Esophagus (tissue), 2 donors: ENCODE data around the gene B4GALT2. TPM values are rescaled to one million over a fixed set of nuclear protein-coding genes. Genes with fewer than 3 reads are reported as not detected.

Experiments
- H3K27ac ChIP-seq, 2 donors: one replicate each; pipeline ENCODE4 v1.5.1; 2013; ENCODE audit warnings: low read depth in 2 of 2, mild to moderate bottlenecking in 2 of 2, inconsistent platforms in 1 of 2, low read length in 1 of 2, moderate library complexity in 1 of 2
- H3K27me3 ChIP-seq, 2 donors: one replicate each; pipeline ENCODE4 v1.6.1; 2013; ENCODE audit warnings: low read length in 2 of 2, control low read depth in 1 of 2, mild to moderate bottlenecking in 1 of 2; ENCODE audit not compliant: insufficient read depth in 2 of 2, control insufficient read depth in 1 of 2
- H3K36me3 ChIP-seq, 2 donors: one replicate each; pipeline ENCODE4 v1.6.1; 2013; ENCODE audit warnings: low read length in 1 of 2; ENCODE audit not compliant: control insufficient read depth in 2 of 2, insufficient read depth in 2 of 2
- H3K4me1 ChIP-seq, 2 donors: one replicate each; pipeline ENCODE4 v1.6.1; 2013; ENCODE audit warnings: low read length in 1 of 2; ENCODE audit not compliant: control insufficient read depth in 2 of 2, insufficient read depth in 2 of 2
- H3K4me3 ChIP-seq, 2 donors: one replicate each; pipeline ENCODE4 v1.5.1; 2013; ENCODE audit warnings: low read length in 2 of 2, mild to moderate bottlenecking in 2 of 2, low read depth in 1 of 2, moderate library complexity in 1 of 2
- H3K9me3 ChIP-seq, 2 donors: one replicate each; pipeline ENCODE4 v1.6.1; 2013; ENCODE audit warnings: mild to moderate bottlenecking in 2 of 2, low read depth in 1 of 2, low read length in 1 of 2, moderate library complexity in 1 of 2; ENCODE audit not compliant: control insufficient read depth in 2 of 2, insufficient read depth in 1 of 2
- WGBS, 2 donors: extraction: QIAGEN DNeasy Blood & Tissue Kit; methylation state at CpG; one replicate each; pipeline ENCODE4 v1.1.7; 2013; 5-methylcytosine and 5-hydroxymethylcytosine counted together
- polyA plus RNA-seq, 2 donors: library from polyadenylated mRNA; stranded (reverse); fragments of 200-250 nt; gene quantifications; one replicate each; pipeline ENCODE4 v1.2.3, GENCODE V29; 2013
- donor health status: healthy with polysubstance abuse.
- donor health status: Bipolar disorder and iron deficiency.

Gene B4GALT2
- polyA plus RNA-seq, 2 donors = 22.7 to 30.6 TPM

GRCh38 chr1:43975249-43975961 lies 3.6 kb upstream of the B4GALT2 start:
- Histone ChIP-seq H3K4me3 (peak overlapping the region; percentile 72 to 92), H3K4me1 (peaks cover 16 to 35% of the 10 kb centered on the region in 2 donors), H3K9me3 (no peaks in the 10 kb centered on the region), H3K27ac (peak overlapping the region; percentile 91 to 97), H3K36me3 (peaks cover 5 to 24% of the 10 kb centered on the region in 2 donors), H3K27me3 (no peaks in the 10 kb centered on the region)
- 1 to 3% methylated on average over 31 to 34 of the region's 34 CpGs for WGBS, 2 donors

GRCh38 chr1:43976045-43976444 lies 3.0 kb upstream of the B4GALT2 start:
- Histone ChIP-seq H3K4me3 (peak overlapping the region; percentile 72 to 92), H3K27ac (peak overlapping the region in 1 of 2 donors; percentile 10)

GRCh38 chr1:43976890-43977289 lies 2.1 kb upstream of the B4GALT2 start:
- H3K27ac ChIP-seq = no peak overlapping the region
- H3K4me1 ChIP-seq = peaks cover 18 to 40% of the 10 kb centered on the region in 2 donors
- WGBS, 2 donors = 89 to 93% methylated on average over 8 of the region's 8 CpGs
- no peaks in the 10 kb centered on the region for H3K9me3 ChIP-seq
- H3K36me3 ChIP-seq = peaks cover 5 to 25% of the 10 kb centered on the region in 2 donors
- no peaks in the 10 kb centered on the region for H3K27me3 ChIP-seq
- H3K4me3 ChIP-seq = no peak overlapping the region

More at GRCh38 chr1:43976045-43976444, 3.0 kb upstream of the B4GALT2 start:
- Histone ChIP-seq H3K36me3 (peaks cover 5 to 24% of the 10 kb centered on the region in 2 donors), H3K27me3 (no peaks in the 10 kb centered on the region), H3K4me1 (peaks cover 16 to 35% of the 10 kb centered on the region in 2 donors), H3K9me3 (no peaks in the 10 kb centered on the region)
- 77 to 81% methylated on average over 4 of the region's 4 CpGs for WGBS, 2 donors

- H3K4me3 ChIP-seq = no peak overlapping the region
- WGBS, 2 donors = 82 to 93% methylated on average over 9 of the region's 9 CpGs
- H3K4me1 ChIP-seq = peaks cover 18 to 44% of the 10 kb centered on the region in 2 donors
- H3K36me3 ChIP-seq = peaks cover 5 to 21% of the 10 kb centered on the region in 2 donors
- no peaks in the 10 kb centered on the region for H3K9me3 ChIP-seq
- no peaks in the 10 kb centered on the region for H3K27me3 ChIP-seq
- H3K27ac ChIP-seq = no peak overlapping the region
These were observed 1.4 kb upstream of the B4GALT2 start for GRCh38 chr1:43977376-43978263.

GRCh38 chr1:43978264-43978550 lies 803 bp upstream of the B4GALT2 start:
- no peak overlapping the region for H3K27ac ChIP-seq
- 55 to 73% methylated on average over 5 of the region's 5 CpGs for WGBS, 2 donors

GRCh38 chr1:43979261-43979527 lies 184 bp downstream of the B4GALT2 start:
- 0 to 1% methylated on average over 6 to 45 of the region's 45 CpGs for WGBS, 2 donors
- Histone ChIP-seq H3K9me3 (no peaks in the 10 kb centered on the region), H3K4me1 (peaks cover 18 to 45% of the 10 kb centered on the region in 2 donors), H3K36me3 (peaks cover 5 to 23% of the 10 kb centered on the region in 2 donors), H3K4me3 (peak overlapping the region; percentile 57 to 74), H3K27ac (peak overlapping the region; percentile 43 to 57), H3K27me3 (no peaks in the 10 kb centered on the region)

More at GRCh38 chr1:43978264-43978550, 803 bp upstream of the B4GALT2 start:
- peaks cover 5 to 19% of the 10 kb centered on the region in 2 donors for H3K36me3 ChIP-seq
- peaks cover 18 to 45% of the 10 kb centered on the region in 2 donors for H3K4me1 ChIP-seq
- no peaks in the 10 kb centered on the region for H3K27me3 ChIP-seq
- H3K9me3 ChIP-seq = no peaks in the 10 kb centered on the region
- no peak overlapping the region for H3K4me3 ChIP-seq

GRCh38 chr1:43979528-43980254 lies 681 bp downstream of the B4GALT2 start:
- 2% methylated on average over 36 to 45 of the region's 45 CpGs for WGBS, 2 donors
- Histone ChIP-seq H3K36me3 (peaks cover 6 to 27% of the 10 kb centered on the region in 2 donors), H3K4me1 (peaks cover 18 to 45% of the 10 kb centered on the region in 2 donors), H3K4me3 (peak overlapping the region; percentile 57 to 74), H3K9me3 (no peaks in the 10 kb centered on the region), H3K27ac (peak overlapping the region; percentile 57 to 85), H3K27me3 (no peaks in the 10 kb centered on the region)

GRCh38 chr1:43980255-43981134 lies 1.5 kb downstream of the B4GALT2 start:
- Histone ChIP-seq H3K36me3 (peaks cover 10 to 30% of the 10 kb centered on the region in 2 donors), H3K4me1 (peaks cover 18 to 45% of the 10 kb centered on the region in 2 donors), H3K9me3 (no peaks in the 10 kb centered on the region), H3K27me3 (no peaks in the 10 kb centered on the region), H3K27ac (peak overlapping the region in 1 of 2 donors; percentile 85), H3K4me3 (peak overlapping the region; percentile 57 to 74)
- 45 to 49% methylated on average over 11 to 13 of the region's 13 CpGs for WGBS, 2 donors
